Measurements from ENCODE around the gene KCNJ9. TPM values are rescaled to one million over a fixed set of nuclear protein-coding genes. Genes with fewer than 3 reads are reported as not detected.

KCNJ9 gene
- total RNA-seq, 3 donors from 2014 or later (not counting 1 experiment from before 2014, with no cell fraction given), result not detected

GRCh38 chr1:160129966-160130365, 48.6 kb downstream of the KCNJ9 start:
- no peaks in the 10 kb centered on the region for H3K4me1 Mint-ChIP-seq
- no peaks in the 10 kb centered on the region for H3K36me3 ChIP-seq (ENCODE audit: control insufficient read depth, insufficient read depth, low read length)
- intact Hi-C loops (cut with micrococcal nuclease), result no loop called here
- H3K27ac ChIP-seq (ENCODE audit: low read length), result no peak overlapping the region
- TF ChIP-seq, protein P1, sequence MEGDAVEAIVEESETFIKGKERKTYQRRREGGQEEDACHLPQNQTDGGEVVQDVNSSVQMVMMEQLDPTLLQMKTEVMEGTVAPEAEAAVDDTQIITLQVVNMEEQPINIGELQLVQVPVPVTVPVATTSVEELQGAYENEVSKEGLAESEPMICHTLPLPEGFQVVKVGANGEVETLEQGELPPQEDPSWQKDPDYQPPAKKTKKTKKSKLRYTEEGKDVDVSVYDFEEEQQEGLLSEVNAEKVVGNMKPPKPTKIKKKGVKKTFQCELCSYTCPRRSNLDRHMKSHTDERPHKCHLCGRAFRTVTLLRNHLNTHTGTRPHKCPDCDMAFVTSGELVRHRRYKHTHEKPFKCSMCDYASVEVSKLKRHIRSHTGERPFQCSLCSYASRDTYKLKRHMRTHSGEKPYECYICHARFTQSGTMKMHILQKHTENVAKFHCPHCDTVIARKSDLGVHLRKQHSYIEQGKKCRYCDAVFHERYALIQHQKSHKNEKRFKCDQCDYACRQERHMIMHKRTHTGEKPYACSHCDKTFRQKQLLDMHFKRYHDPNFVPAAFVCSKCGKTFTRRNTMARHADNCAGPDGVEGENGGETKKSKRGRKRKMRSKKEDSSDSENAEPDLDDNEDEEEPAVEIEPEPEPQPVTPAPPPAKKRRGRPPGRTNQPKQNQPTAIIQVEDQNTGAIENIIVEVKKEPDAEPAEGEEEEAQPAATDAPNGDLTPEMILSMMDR (IDR thresholded peaks at IDR 0.05), result no peak
- DNase-seq, result no peak
- H3K4me3 ChIP-seq (ENCODE audit: low read length), result no peak overlapping the region
- peaks cover 3% of the 10 kb centered on the region for H3K27me3 ChIP-seq (ENCODE audit: control insufficient read depth, insufficient read depth, low read length)
- 80% methylated on average over 11 of the region's 11 CpGs for WGBS (ENCODE audit: insufficient coverage)
- no peaks in the 10 kb centered on the region for H3K9me3 Mint-ChIP-seq
- H3K4me3 Mint-ChIP-seq, result no peak overlapping the region
- H3K27me3 Mint-ChIP-seq (ENCODE audit: low read depth in 2 of 2), result peaks cover 0 to 27% of the 10 kb centered on the region in 2 donors
- H3K27ac Mint-ChIP-seq, result no peak overlapping the region
- no peaks in the 10 kb centered on the region for H3K4me1 ChIP-seq (ENCODE audit: control insufficient read depth, insufficient read depth, low read length)
- no peaks in the 10 kb centered on the region for H3K36me3 Mint-ChIP-seq
- no peak for ATAC-seq
- H3K9me3 ChIP-seq (ENCODE audit: control insufficient read depth, insufficient read depth, low read length), result no peaks in the 10 kb centered on the region

GRCh38 chr1:160130486-160130885, 49.1 kb downstream of the KCNJ9 start:
- no peaks in the 10 kb centered on the region for H3K36me3 Mint-ChIP-seq

DNA sequence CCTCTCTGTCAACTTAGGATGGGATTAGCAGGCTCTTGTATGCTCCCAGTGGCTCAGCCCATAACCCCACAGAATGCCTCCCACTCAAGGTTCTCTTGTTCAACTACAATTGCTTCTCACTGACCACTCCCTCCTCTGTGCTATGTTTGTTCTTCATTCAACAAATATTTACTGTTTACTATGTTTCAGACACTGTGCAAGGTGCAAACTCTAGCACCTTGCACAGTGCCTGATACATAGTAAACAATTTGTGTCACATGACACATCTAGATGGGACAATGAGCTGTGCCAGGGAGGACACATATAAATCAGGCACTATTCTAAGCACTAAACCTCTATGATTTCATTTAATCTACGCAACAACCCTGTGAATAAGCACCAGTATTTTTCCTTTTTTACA, 49.6 kb downstream of the KCNJ9 start:
- Mint-ChIP-seq H3K4me3 (no peak overlapping the region), H3K27ac (no peak overlapping the region), H3K9me3 (no peaks in the 10 kb centered on the region), H3K4me1 (no peaks in the 10 kb centered on the region), H3K27me3 (ENCODE audit: low read depth in 2 of 2) (peaks cover 0 to 30% of the 10 kb centered on the region in 2 donors), H3K36me3 (no peaks in the 10 kb centered on the region)
- intact Hi-C loops (cut with micrococcal nuclease), result no loop called here
- TF ChIP-seq, protein P1 (IDR thresholded peaks at IDR 0.05), result no peak
- no peaks in the 10 kb centered on the region for H3K4me1 ChIP-seq (ENCODE audit: control insufficient read depth, insufficient read depth, low read length)
- ATAC-seq (no peak), DNase-seq (no peak)
- H3K27me3 ChIP-seq (ENCODE audit: control insufficient read depth, insufficient read depth, low read length), result peaks cover 3% of the 10 kb centered on the region
- 88% methylated on average over 1 of the region's 1 CpG for WGBS (ENCODE audit: insufficient coverage)
- H3K4me3 ChIP-seq (ENCODE audit: low read length), result no peak overlapping the region
- no peaks in the 10 kb centered on the region for H3K36me3 ChIP-seq (ENCODE audit: control insufficient read depth, insufficient read depth, low read length)
- H3K27ac ChIP-seq (ENCODE audit: low read length), result no peak overlapping the region
- no peaks in the 10 kb centered on the region for H3K9me3 ChIP-seq (ENCODE audit: control insufficient read depth, insufficient read depth, low read length)

More at GRCh38 chr1:160130486-160130885, 49.1 kb downstream of the KCNJ9 start:
- Mint-ChIP-seq H3K9me3 (no peaks in the 10 kb centered on the region), H3K27me3 (ENCODE audit: low read depth in 2 of 2) (peaks cover 0 to 30% of the 10 kb centered on the region in 2 donors), H3K27ac (no peak overlapping the region), H3K4me3 (no peak overlapping the region), H3K4me1 (no peaks in the 10 kb centered on the region)
- TF ChIP-seq, protein P1 (IDR thresholded peaks at IDR 0.05), result no peak
- intact Hi-C loops (cut with micrococcal nuclease), result no loop called here
- no peak overlapping the region for H3K27ac ChIP-seq (ENCODE audit: low read length)
- H3K4me1 ChIP-seq (ENCODE audit: control insufficient read depth, insufficient read depth, low read length), result no peaks in the 10 kb centered on the region
- DNase-seq (no peak), ATAC-seq (no peak)
- no peaks in the 10 kb centered on the region for H3K9me3 ChIP-seq (ENCODE audit: control insufficient read depth, insufficient read depth, low read length)
- 87% methylated on average over 5 of the region's 5 CpGs for WGBS (ENCODE audit: insufficient coverage)
- no peak overlapping the region for H3K4me3 ChIP-seq (ENCODE audit: low read length)
- peaks cover 3% of the 10 kb centered on the region for H3K27me3 ChIP-seq (ENCODE audit: control insufficient read depth, insufficient read depth, low read length)
- H3K36me3 ChIP-seq (ENCODE audit: control insufficient read depth, insufficient read depth, low read length), result no peaks in the 10 kb centered on the region
